CD14-positive monocyte (primary cell): ENCODE measurements around the gene SNRPA1. TPM values are rescaled to one million over a fixed set of nuclear protein-coding genes. Genes with fewer than 3 reads are reported as not detected.

Experiments
- DNase-seq, 3 donors: peaks; one replicate each; pipeline ENCODE4 v3.0.0-alpha.2; 2011 to 2022
- H2AFZ ChIP-seq: 2 replicates; pipeline ENCODE4 v1.6.0; 2012; ENCODE audit warnings: mild to moderate bottlenecking, low read depth, low read length, inconsistent platforms; ENCODE audit not compliant: insufficient read depth, poor library complexity, severe bottlenecking
- H3K27ac ChIP-seq, 2 donors: 1 replicate in 1 of 2; 2 replicates in 1 of 2; pipeline ENCODE4 v1.5.1; 2012 to 2013; ENCODE audit warnings: low read length in 2 of 2, control low read depth in 1 of 2, inconsistent platforms in 1 of 2, low read depth in 1 of 2, mild to moderate bottlenecking in 1 of 2
- H3K27me3 ChIP-seq, 2 donors: one replicate each; pipeline versions ENCODE4 v1.6.0 to v1.6.1; 2011 to 2013; ENCODE audit warnings: low read length in 2 of 2; ENCODE audit not compliant: control insufficient read depth in 2 of 2, insufficient read depth in 2 of 2
- H3K36me3 ChIP-seq, 2 donors: replicated peaks in 1 of 2; 1 replicate in 1 of 2; 2 replicates in 1 of 2; pipeline versions ENCODE4 v1.5.1 to v1.6.1; 2012 to 2013; ENCODE audit warnings: low read length in 2 of 2, control low read depth in 1 of 2, inconsistent platforms in 1 of 2, mild to moderate bottlenecking in 1 of 2; ENCODE audit not compliant: insufficient read depth in 2 of 2, control insufficient read depth in 1 of 2
- H3K4me1 ChIP-seq, 2 donors: 1 replicate in 1 of 2; 2 replicates in 1 of 2; pipeline versions ENCODE4 v1.5.1 to v1.6.1; 2012 to 2013; ENCODE audit warnings: low read length in 2 of 2, control low read depth in 1 of 2, inconsistent platforms in 1 of 2, mild to moderate bottlenecking in 1 of 2, moderate library complexity in 1 of 2; ENCODE audit not compliant: insufficient read depth in 2 of 2, control insufficient read depth in 1 of 2
- H3K4me2 ChIP-seq: replicated peaks from 2 replicates; pipeline ENCODE3; 2012; ENCODE audit warnings: low read length, moderate library complexity, mild to moderate bottlenecking; ENCODE audit not compliant: poor library complexity, severe bottlenecking; ENCODE audit errors: extremely low read depth
- H3K4me3 ChIP-seq, 3 experiments: fragments of 200-600 bp in 1 of 3; sonication (generic) in 1 of 3; replicated peaks in 1 of 3; 1 replicate in 2 of 3; 2 replicates in 1 of 3; pipeline ENCODE4 v1.5.1; 2011 to 2013; ENCODE audit warnings: low read length in 3 of 3, mild to moderate bottlenecking in 3 of 3, control low read depth in 2 of 3, low read depth in 2 of 3, inconsistent platforms in 1 of 3, moderate library complexity in 1 of 3
- H3K79me2 ChIP-seq: 2 replicates; pipeline ENCODE4 v1.6.0; 2012; ENCODE audit warnings: mild to moderate bottlenecking, control low read depth, inconsistent platforms, low read length, moderate library complexity; ENCODE audit not compliant: insufficient read depth
- H3K9ac ChIP-seq: 2 replicates; pipeline ENCODE4 v1.6.0; 2017; ENCODE audit warnings: low read length, mild to moderate bottlenecking; ENCODE audit not compliant: insufficient read depth, poor library complexity, severe bottlenecking
- H3K9me3 ChIP-seq, 2 donors: replicated peaks in 1 of 2; 1 replicate in 1 of 2; 2 replicates in 1 of 2; pipeline versions ENCODE4 v1.5.1 to v1.6.1; 2012 to 2013; ENCODE audit warnings: low read length in 2 of 2, control low read depth in 1 of 2; ENCODE audit not compliant: control insufficient read depth in 1 of 2, insufficient read depth in 1 of 2
- H4K20me1 ChIP-seq: 2 replicates; pipeline ENCODE4 v1.6.0; 2012; ENCODE audit warnings: mild to moderate bottlenecking, low read length, control low read depth, moderate library complexity; ENCODE audit not compliant: insufficient read depth
- H3K27ac Mint-ChIP-seq, 7 donors: one replicate each; pipeline ENCODE4 v1.8.0; 2020; ENCODE audit warnings: mild to moderate bottlenecking in 7 of 7, mixed read lengths in 7 of 7, moderate library complexity in 6 of 7, inconsistent platforms in 2 of 7
- H3K27me3 Mint-ChIP-seq, 3 donors: one replicate each; pipeline ENCODE4 v1.8.0; 2021 to 2022; ENCODE audit warnings: low read depth in 3 of 3, mild to moderate bottlenecking in 3 of 3, mixed read lengths in 3 of 3, moderate library complexity in 3 of 3, inconsistent platforms in 1 of 3
- H3K36me3 Mint-ChIP-seq, 2 donors: one replicate each; pipeline ENCODE4 v1.8.0; 2020; ENCODE audit warnings: mixed read lengths in 2 of 2, inconsistent platforms in 1 of 2, mild to moderate bottlenecking in 1 of 2
- H3K4me1 Mint-ChIP-seq: one replicate; pipeline ENCODE4 v1.8.0; 2020; ENCODE audit warnings: mild to moderate bottlenecking, mixed read lengths
- H3K4me3 Mint-ChIP-seq, 2 donors: one replicate each; pipeline ENCODE4 v1.8.0; 2020; ENCODE audit warnings: mild to moderate bottlenecking in 2 of 2, mixed read lengths in 2 of 2, moderate library complexity in 1 of 2
- H3K9me3 Mint-ChIP-seq, 7 donors: one replicate each; pipeline ENCODE4 v1.8.0; 2020 to 2022; ENCODE audit warnings: mixed read lengths in 7 of 7, mild to moderate bottlenecking in 6 of 7, moderate library complexity in 6 of 7, inconsistent platforms in 2 of 7
- CTCF ChIP-seq: fragments of 200-600 bp; IDR thresholded peaks from one replicate; pipeline ENCODE4 v1.8.0; 2022; ENCODE audit warnings: antibody characterized with exemption, mild to moderate bottlenecking
- WGBS: methylation state at CpG from one replicate; pipeline ENCODE4 v1.1.5; 2013; ENCODE audit warnings: missing lambda C conversion rate; ENCODE audit not compliant: insufficient coverage; 5-methylcytosine and 5-hydroxymethylcytosine counted together
- intact Hi-C, 2 donors: fragments of 100-400 bp; cut with micrococcal nuclease; formaldehyde crosslinking; loops; one replicate each; pipeline versions ENCODE4 v1.15.0 to v1.15.1; 2023
- polyA plus RNA-seq, 3 donors: library from polyadenylated mRNA; depleted of rRNA in 1 of 3; unstranded in 2 of 3; stranded (reverse) in 1 of 3; fragments of 300-500 nt in 2 of 3; fragments of >200 nt in 1 of 3; fragmentation: Illumina TruSeq in 2 of 3; gene quantifications; 1 replicate in 2 of 3; 2 replicates in 1 of 3; pipeline ENCODE4 v1.2.3, GENCODE V29; 2012 to 2021

SNRPA1 gene
- polyA plus RNA-seq, 3 donors = 23.8 to 65.5 (median 35.4) TPM

DNA sequence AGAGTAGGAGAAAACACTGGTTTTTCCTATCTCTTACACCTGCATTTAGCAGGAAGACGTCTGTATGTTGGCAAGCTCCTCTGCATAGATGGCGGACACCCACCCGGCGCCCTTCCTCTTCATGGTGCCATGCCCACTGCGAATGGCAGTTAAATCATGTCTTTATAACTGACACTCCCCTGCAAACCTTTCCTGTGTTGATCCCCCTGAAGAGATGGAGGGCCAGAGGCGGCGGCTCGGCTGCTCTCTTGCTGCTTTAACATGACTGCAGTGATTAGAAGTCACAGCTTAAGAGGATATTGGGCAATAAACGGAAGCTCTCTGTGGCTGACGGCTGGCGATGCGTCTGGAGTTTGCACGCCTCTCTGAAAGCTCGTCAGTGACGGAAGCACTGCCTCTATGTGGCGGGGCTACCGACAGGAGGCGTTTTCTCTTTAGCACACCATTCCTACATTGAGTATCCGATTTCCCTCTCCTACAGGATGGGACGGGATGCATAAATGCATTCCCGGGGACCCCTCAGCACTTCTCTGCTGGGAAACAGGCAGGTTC is 25.5 kb upstream of the SNRPA1 start:
- Histone ChIP-seq H3K4me1 (peaks cover 11 to 12% of the 10 kb centered on the region in 2 donors), H2AFZ (peak overlapping the region; percentile 77), H3K79me2 (no peaks in the 10 kb centered on the region), H3K4me2 (peak overlapping the region; percentile 68), H3K27ac (peak overlapping the region; percentile 28 to 92), H4K20me1 (no peaks in the 10 kb centered on the region), H3K27me3 (peaks cover 0 to 14% of the 10 kb centered on the region in 2 donors), H3K36me3 (no peaks in the 10 kb centered on the region), H3K9ac (peak overlapping the region; percentile 54), H3K4me3 (peak overlapping the region in 2 of 3 experiments; percentile 21 to 67), H3K9me3 (no peaks in the 10 kb centered on the region)
- peak overlapping the region; percentile 73 to 95 for H3K4me3 Mint-ChIP-seq
- peaks cover 20 to 52% (median 28%) of the 10 kb centered on the region in 3 donors for H3K27me3 Mint-ChIP-seq
- peaks cover 16% of the 10 kb centered on the region for H3K4me1 Mint-ChIP-seq
- WGBS = 3% methylated on average over 18 of the region's 21 CpGs
- DNase-seq = peak; percentile 92 to 99 (median 94)
- H3K27ac Mint-ChIP-seq = peak overlapping the region; percentile 79 to 92 (median 88)
- intact Hi-C loops = no loop called here
- TF ChIP-seq CTCF = peak; percentile 81
- H3K9me3 Mint-ChIP-seq = peaks cover 0 to 5% (median 2%) of the 10 kb centered on the region in 7 donors
- peaks cover 0 to 2% of the 10 kb centered on the region in 2 donors for H3K36me3 Mint-ChIP-seq

- peaks cover 0 to 5% (median 2%) of the 10 kb centered on the region in 7 donors for H3K9me3 Mint-ChIP-seq
- no peak for DNase-seq
- WGBS = 44% methylated on average over 7 of the region's 7 CpGs
Measured at GRCh38 chr15:101318839-101319238, 23.8 kb upstream of the SNRPA1 start.

More at GRCh38 chr15:101318839-101319238, 23.8 kb upstream of the SNRPA1 start:
- H3K36me3 Mint-ChIP-seq = peaks cover 0 to 2% of the 10 kb centered on the region in 2 donors
- no peak overlapping the region for H3K9ac ChIP-seq
- H3K4me1 ChIP-seq = peaks cover 11 to 12% of the 10 kb centered on the region in 2 donors
- peak overlapping the region; percentile 20 for H2AFZ ChIP-seq
- H3K9me3 ChIP-seq = no peaks in the 10 kb centered on the region
- H3K36me3 ChIP-seq = no peaks in the 10 kb centered on the region
- intact Hi-C loops = no loop called here
- peaks cover 0 to 14% of the 10 kb centered on the region in 2 donors for H3K27me3 ChIP-seq
- TF ChIP-seq CTCF = no peak
- peaks cover 21 to 52% (median 26%) of the 10 kb centered on the region in 3 donors for H3K27me3 Mint-ChIP-seq
- H3K4me2 ChIP-seq = no peak overlapping the region
- no peak overlapping the region for H3K4me3 ChIP-seq
- H3K79me2 ChIP-seq = no peaks in the 10 kb centered on the region
- peak overlapping the region in 2 of 7 donors; percentile 8 to 74 for H3K27ac Mint-ChIP-seq
- no peaks in the 10 kb centered on the region for H4K20me1 ChIP-seq
- no peak overlapping the region for H3K27ac ChIP-seq
- H3K4me3 Mint-ChIP-seq = no peak overlapping the region
- H3K4me1 Mint-ChIP-seq = peaks cover 16% of the 10 kb centered on the region
